Brain microvascular endothelial cell (primary cell): ENCODE results near the gene ASXL2.
"Not testable (repeated sequence)": the region's sequence is repeated elsewhere in the genome, so short reads cannot be mapped to it uniquely, and the experiment has no call there.

Experiments used
- DNase-seq: peaks from one replicate; pipeline ENCODE4 v3.0.0-alpha.2; 2020
- H3K27ac ChIP-seq: fragments of 250-450 bp; sonication (Bioruptor Pico); 2 replicates; pipeline ENCODE4 v1.5.1; 2020; ENCODE audit warnings: mild to moderate bottlenecking, moderate library complexity
- H3K27me3 ChIP-seq: fragments of 250-450 bp; sonication (Bioruptor Pico); replicated peaks from 2 replicates; pipeline ENCODE4 v1.5.1; 2020; ENCODE audit warnings: mild to moderate bottlenecking
- H3K36me3 ChIP-seq: fragments of 250-450 bp; sonication (Bioruptor Pico); replicated peaks from 2 replicates; pipeline ENCODE4 v1.5.1; 2020; ENCODE audit warnings: mild to moderate bottlenecking
- H3K4me3 ChIP-seq: 2 replicates; pipeline ENCODE4 v1.5.1; 2011; ENCODE audit warnings: low read depth, mild to moderate bottlenecking, control low read depth, low read length, moderate library complexity
- CTCF ChIP-seq: IDR thresholded peaks from 2 replicates; pipeline ENCODE4 v1.5.1; 2011; ENCODE audit warnings: low read depth, mild to moderate bottlenecking, moderate library complexity, low read length, control low read depth, inconsistent platforms; ENCODE audit errors: missing control alignments
- in situ Hi-C: cut with HindIII; loops from 2 replicates; pipeline ENCODE4 v1.10.0; 2017; ENCODE audit warnings: low sequenced_read_pairs, low pct_ligation_motif_present

Gene ASXL2

GRCh38 chr2:25712455-25712854 lies 165.8 kb downstream of the ASXL2 start:
- in situ Hi-C loops, result no loop called here
- Histone ChIP-seq H3K4me3 (no peak overlapping the region), H3K36me3 (no peaks in the 10 kb centered on the region), H3K27ac (no peak overlapping the region), H3K27me3 (no peaks in the 10 kb centered on the region)
- no peak for TF ChIP-seq CTCF
- DNase-seq, result no peak

GRCh38 chr2:25711675-25712354 lies 166.5 kb downstream of the ASXL2 start:
- in situ Hi-C loops, result no loop called here
- Histone ChIP-seq H3K4me3 (no peak overlapping the region), H3K36me3 (no peaks in the 10 kb centered on the region), H3K27ac (no peak overlapping the region), H3K27me3 (no peaks in the 10 kb centered on the region)
- no peak for TF ChIP-seq CTCF
- no peak for DNase-seq

GRCh38 chr2:25710750-25711149 lies 167.5 kb downstream of the ASXL2 start:
- TF ChIP-seq CTCF, result no peak
- Histone ChIP-seq H3K4me3 (no peak overlapping the region), H3K27ac (no peak overlapping the region), H3K36me3 (no peaks in the 10 kb centered on the region), H3K27me3 (no peaks in the 10 kb centered on the region)
- in situ Hi-C loops, result no loop called here
- DNase-seq, result no peak

- Histone ChIP-seq H3K27me3 (no peaks in the 10 kb centered on the region), H3K36me3 (no peaks in the 10 kb centered on the region), H3K27ac (no peak overlapping the region), H3K4me3 (no peak overlapping the region)
- TF ChIP-seq CTCF, result no peak
- in situ Hi-C loops, result no loop called here
- no peak for DNase-seq
Measured at GRCh38 chr2:25709349-25709748, 168.9 kb downstream of the ASXL2 start.

- no peaks in the 10 kb centered on the region for H3K36me3 ChIP-seq
- TF ChIP-seq CTCF, result no peak
- H3K4me3 ChIP-seq, result no peak overlapping the region
- H3K27ac ChIP-seq, result no peak overlapping the region
- no peak for DNase-seq
- in situ Hi-C loops, result no loop called here
- no peaks in the 10 kb centered on the region for H3K27me3 ChIP-seq
Measured at GRCh38 chr2:25707927-25708590, 170.2 kb downstream of the ASXL2 start.

GRCh38 chr2:25705575-25705974 lies 172.7 kb downstream of the ASXL2 start:
- H3K36me3 ChIP-seq, DNase-seq, H3K27ac ChIP-seq, in situ Hi-C loops, H3K27me3 ChIP-seq, H3K4me3 ChIP-seq: not testable (repeated sequence)
